GM15510 (cell line): Measurements from ENCODE around the gene CELSR3.

ENCODE experiments used
- POLR2A ChIP-seq: IDR thresholded peaks from 3 replicates; pipeline ENCODE4 v1.6.1; 2011; ENCODE audit warnings: borderline replicate concordance; ENCODE audit not compliant: insufficient read length; ENCODE audit errors: extremely low read depth

The CELSR3 gene

GRCh38 chr3:48694610-48695392 is 32.1 kb upstream of the CELSR3 start:
- no peak for TF ChIP-seq POLR2A

- no peak for TF ChIP-seq POLR2A
Measured at GRCh38 chr3:48693826-48694225, 31.1 kb upstream of the CELSR3 start.

GRCh38 chr3:48692551-48692950 is 29.9 kb upstream of the CELSR3 start:
- no peak for TF ChIP-seq POLR2A

GRCh38 chr3:48690846-48691458 is 28.3 kb upstream of the CELSR3 start:
- no peak for TF ChIP-seq POLR2A

- no peak for TF ChIP-seq POLR2A
Measured at GRCh38 chr3:48689384-48689783, 26.7 kb upstream of the CELSR3 start.

GRCh38 chr3:48688737-48689075 is 26.0 kb upstream of the CELSR3 start:
- TF ChIP-seq POLR2A = no peak

- TF ChIP-seq POLR2A = no peak
Measured at GRCh38 chr3:48688032-48688736, 25.5 kb upstream of the CELSR3 start.

GRCh38 chr3:48687220-48687678 is 24.6 kb upstream of the CELSR3 start:
- no peak for TF ChIP-seq POLR2A

GRCh38 chr3:48686538-48687219 is 24.0 kb upstream of the CELSR3 start:
- TF ChIP-seq POLR2A = no peak

- peak; percentile 95 for TF ChIP-seq POLR2A
Measured at GRCh38 chr3:48685603-48686511, 23.2 kb upstream of the CELSR3 start, which contains the start of gene NCKIPSD. Gene NCKIPSD (minus strand): TSS chr3:48685915. CDS start chr3:48685807, 108 bp downstream.

- TF ChIP-seq POLR2A = no peak
Measured at GRCh38 chr3:48685293-48685602, 22.6 kb upstream of the CELSR3 start.

GRCh38 chr3:48684480-48685143 is 21.9 kb upstream of the CELSR3 start:
- no peak for TF ChIP-seq POLR2A

- TF ChIP-seq POLR2A = no peak
Measured at GRCh38 chr3:48684054-48684349, 21.3 kb upstream of the CELSR3 start.

GRCh38 chr3:48682786-48683185 is 20.1 kb upstream of the CELSR3 start:
- TF ChIP-seq POLR2A = no peak
